Endothelial cell (in vitro differentiated cells): ENCODE results near the gene ZNF415. TPM values are rescaled to one million over a fixed set of nuclear protein-coding genes. Genes with fewer than 3 reads are reported as not detected.

Source experiments
- DNase-seq: peaks from one replicate; pipeline ENCODE4 v3.0.0; 2021; ENCODE audit warnings: low spot score
- H3K27ac Mint-ChIP-seq: one replicate; pipeline ENCODE4 v1.8.0; 2021; ENCODE audit warnings: mixed read lengths, inconsistent platforms; ENCODE audit not compliant: unreplicated experiment
- H3K27me3 Mint-ChIP-seq: one replicate; pipeline ENCODE4 v1.8.0; 2021; ENCODE audit warnings: mild to moderate bottlenecking, moderate library complexity, mixed read lengths, inconsistent platforms; ENCODE audit not compliant: unreplicated experiment
- H3K36me3 Mint-ChIP-seq: one replicate; pipeline ENCODE4 v1.8.0; 2021; ENCODE audit warnings: mild to moderate bottlenecking, low read depth, mixed read lengths, inconsistent platforms; ENCODE audit not compliant: unreplicated experiment
- H3K4me1 Mint-ChIP-seq: one replicate; pipeline ENCODE4 v1.8.0; 2021; ENCODE audit warnings: mild to moderate bottlenecking, mixed read lengths, inconsistent platforms; ENCODE audit not compliant: unreplicated experiment
- H3K4me3 Mint-ChIP-seq: one replicate; pipeline ENCODE4 v1.8.0; 2021; ENCODE audit warnings: mild to moderate bottlenecking, mixed read lengths, inconsistent platforms; ENCODE audit not compliant: unreplicated experiment
- H3K9me3 Mint-ChIP-seq: one replicate; pipeline ENCODE4 v1.8.0; 2021; ENCODE audit warnings: mixed read lengths, inconsistent platforms; ENCODE audit not compliant: unreplicated experiment
- CTCF ChIP-seq: fragments of 200-600 bp; sonication (generic); IDR thresholded peaks from one replicate; pipeline ENCODE4 v1.5.0; 2021; ENCODE audit warnings: antibody characterized with exemption; ENCODE audit not compliant: unreplicated experiment
- total RNA-seq: library from RNA; stranded (reverse); fragmentation: NEBNext Ultra II Directional; extraction: Animal tissue kit (Norgen Biotek cat#: 25700); gene quantifications from one replicate; pipeline ENCODE4 v1.2.1, GENCODE V29; 2021; ENCODE audit not compliant: unreplicated experiment

Gene ZNF415
- total RNA-seq, 1 donor from 2014 or later = 8.7 TPM

GRCh38 chr19:53147645-53148044, 14.9 kb upstream of the ZNF415 start:
- H3K36me3 Mint-ChIP-seq = peaks cover 75% of the 10 kb centered on the region
- H3K27me3 Mint-ChIP-seq = no peaks in the 10 kb centered on the region
- H3K4me1 Mint-ChIP-seq = no peaks in the 10 kb centered on the region
- peaks cover 12% of the 10 kb centered on the region for H3K9me3 Mint-ChIP-seq
- H3K27ac Mint-ChIP-seq = no peak overlapping the region
- peak overlapping the region; percentile 4 for H3K4me3 Mint-ChIP-seq
- no peak for TF ChIP-seq CTCF
- DNase-seq = no peak

GRCh38 chr19:53140351-53140750, 7.6 kb upstream of the ZNF415 start:
- H3K36me3 Mint-ChIP-seq = peaks cover 55% of the 10 kb centered on the region
- H3K27me3 Mint-ChIP-seq = no peaks in the 10 kb centered on the region
- no peak for TF ChIP-seq CTCF
- no peak overlapping the region for H3K27ac Mint-ChIP-seq
- peak overlapping the region; percentile 79 for H3K4me3 Mint-ChIP-seq
- peaks cover 32% of the 10 kb centered on the region for H3K9me3 Mint-ChIP-seq
- no peaks in the 10 kb centered on the region for H3K4me1 Mint-ChIP-seq
- no peak for DNase-seq

- DNase-seq = no peak
These were observed 3.7 kb upstream of the ZNF415 start for GRCh38 chr19:53136432-53136831.

GRCh38 chr19:53131727-53132126, 983 bp downstream of the ZNF415 start:
- no peaks in the 10 kb centered on the region for H3K9me3 Mint-ChIP-seq
- H3K4me3 Mint-ChIP-seq = peak overlapping the region; percentile 90
- peaks cover 28% of the 10 kb centered on the region for H3K4me1 Mint-ChIP-seq
- peaks cover 18% of the 10 kb centered on the region for H3K27me3 Mint-ChIP-seq
- H3K27ac Mint-ChIP-seq = peak overlapping the region; percentile 4
- TF ChIP-seq CTCF = no peak
- peaks cover 13% of the 10 kb centered on the region for H3K36me3 Mint-ChIP-seq
- DNase-seq = no peak

More at GRCh38 chr19:53136432-53136831, 3.7 kb upstream of the ZNF415 start:
- Mint-ChIP-seq H3K4me1 (peaks cover 15% of the 10 kb centered on the region), H3K4me3 (no peak overlapping the region), H3K9me3 (peaks cover 16% of the 10 kb centered on the region), H3K27ac (no peak overlapping the region), H3K36me3 (peaks cover 34% of the 10 kb centered on the region), H3K27me3 (peaks cover 14% of the 10 kb centered on the region)
- TF ChIP-seq CTCF = no peak

- Mint-ChIP-seq H3K27ac (peak overlapping the region; percentile 4), H3K9me3 (no peaks in the 10 kb centered on the region), H3K4me3 (peak overlapping the region; percentile 90), H3K4me1 (peaks cover 28% of the 10 kb centered on the region), H3K36me3 (peaks cover 13% of the 10 kb centered on the region), H3K27me3 (peaks cover 18% of the 10 kb centered on the region)
- DNase-seq = peak; percentile 10
- TF ChIP-seq CTCF = no peak
These were observed 1.6 kb downstream of the ZNF415 start for GRCh38 chr19:53131085-53131590.
